GM19324 (cell line): Measurements from ENCODE around the gene RPL38.

Experiments used
- ATAC-seq: cut with Tn5 transposase; IDR thresholded peaks from one replicate; pipeline ENCODE4 v1.9.1; 2021; ENCODE audit warnings: mild to moderate bottlenecking, moderate library complexity; ENCODE audit not compliant: unreplicated experiment, low FRiP score

The RPL38 gene

GRCh38 chr17:74223901-74224300, 20.4 kb downstream of the RPL38 start:
- no peak for ATAC-seq

DNA sequence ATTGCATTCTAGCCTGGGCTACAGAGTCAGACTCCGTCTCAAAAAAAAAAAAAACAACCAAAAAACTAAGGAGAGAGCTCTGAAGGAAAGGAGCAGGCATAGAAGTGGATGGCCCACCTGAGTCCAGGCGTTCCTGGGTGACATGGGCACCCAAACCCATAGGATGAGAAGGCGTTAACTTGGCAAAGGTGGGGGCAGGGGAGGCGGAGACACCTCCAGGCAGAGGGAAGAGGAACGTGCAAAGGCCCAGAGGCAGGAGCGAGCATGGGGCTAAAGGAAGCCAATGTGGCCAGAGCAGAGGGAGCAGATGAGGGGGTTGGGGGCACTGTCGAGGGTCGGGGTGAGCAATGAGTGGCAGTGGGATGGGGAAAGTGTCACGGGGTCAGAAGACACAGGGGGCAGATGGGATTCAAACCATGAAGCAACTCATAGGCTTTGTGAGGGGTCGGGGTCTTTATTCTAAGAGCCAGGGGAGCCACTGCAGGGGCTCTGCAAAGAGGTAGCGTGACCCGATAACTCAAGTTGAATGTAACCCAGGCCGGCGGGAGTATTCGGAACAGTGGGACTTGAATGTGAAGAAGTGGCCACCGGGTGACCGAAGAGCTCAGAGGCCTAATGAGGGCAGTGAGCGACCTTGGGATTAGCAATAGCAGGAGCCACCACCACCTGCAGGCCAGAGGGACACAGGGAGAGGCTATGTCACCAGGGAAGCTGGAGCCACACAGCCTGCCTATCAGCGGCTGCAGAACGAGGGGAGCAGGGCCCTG, 21.7 kb downstream of the RPL38 start:
- ATAC-seq, result no peak

- no peak for ATAC-seq
Observed at GRCh38 chr17:74226252-74226651, 22.8 kb downstream of the RPL38 start.

GRCh38 chr17:74227271-74228080, 24.0 kb downstream of the RPL38 start:
- ATAC-seq, result no peak

DNA sequence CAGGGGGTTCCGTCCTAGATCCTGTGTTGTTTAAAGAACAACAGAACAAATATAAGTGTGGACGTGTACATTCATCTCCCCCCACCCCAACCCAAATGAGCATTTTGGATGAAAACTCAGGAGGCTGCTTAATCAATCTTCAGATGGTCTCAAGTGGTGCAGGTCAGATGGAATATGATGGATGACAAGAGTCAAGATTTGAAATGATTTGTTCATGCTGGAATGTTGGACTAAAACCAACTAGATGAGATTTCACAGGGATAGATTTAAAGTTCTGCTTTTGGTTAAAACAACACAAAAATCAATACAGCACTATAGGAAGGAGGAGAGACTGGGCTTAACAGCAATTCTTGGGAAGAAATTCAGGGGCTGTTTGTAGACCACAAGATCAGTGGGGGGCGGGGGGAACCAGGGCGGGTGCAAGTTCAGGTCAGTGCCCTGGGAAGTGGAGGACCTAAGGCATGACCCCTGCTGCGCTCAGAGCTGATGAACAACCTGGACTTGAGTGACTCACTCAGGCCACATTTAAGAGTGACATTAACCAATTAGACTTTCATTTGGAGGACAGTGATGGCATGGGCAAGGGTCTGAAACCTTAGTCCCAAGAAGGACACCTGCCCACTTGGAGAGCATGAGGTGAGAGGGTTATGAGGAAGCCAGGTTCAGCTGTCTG, 25.0 kb downstream of the RPL38 start:
- ATAC-seq, result no peak

DNA sequence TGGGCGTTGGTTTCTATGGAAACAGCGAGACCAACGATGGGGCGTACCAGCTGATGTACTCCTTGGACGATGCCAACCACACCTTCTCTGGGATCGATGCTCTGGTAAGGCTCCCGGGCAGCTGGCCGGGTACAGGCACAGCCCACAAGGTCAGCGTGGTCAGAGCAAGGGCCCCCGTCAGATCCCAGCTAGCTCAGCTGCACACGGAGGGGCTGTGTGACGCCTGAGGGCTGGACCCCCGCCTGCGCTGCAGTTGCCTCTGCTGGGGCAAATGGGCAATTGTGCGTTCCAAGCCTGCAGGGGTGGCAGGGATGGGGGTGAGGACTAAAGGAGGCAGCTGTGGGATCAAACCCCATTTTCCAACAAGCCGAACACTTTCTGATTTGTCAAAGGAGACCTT, 27.4 kb downstream of the RPL38 start:
- no peak for ATAC-seq

- no peak for ATAC-seq
Observed at GRCh38 chr17:74231928-74232907, 28.7 kb downstream of the RPL38 start.

DNA sequence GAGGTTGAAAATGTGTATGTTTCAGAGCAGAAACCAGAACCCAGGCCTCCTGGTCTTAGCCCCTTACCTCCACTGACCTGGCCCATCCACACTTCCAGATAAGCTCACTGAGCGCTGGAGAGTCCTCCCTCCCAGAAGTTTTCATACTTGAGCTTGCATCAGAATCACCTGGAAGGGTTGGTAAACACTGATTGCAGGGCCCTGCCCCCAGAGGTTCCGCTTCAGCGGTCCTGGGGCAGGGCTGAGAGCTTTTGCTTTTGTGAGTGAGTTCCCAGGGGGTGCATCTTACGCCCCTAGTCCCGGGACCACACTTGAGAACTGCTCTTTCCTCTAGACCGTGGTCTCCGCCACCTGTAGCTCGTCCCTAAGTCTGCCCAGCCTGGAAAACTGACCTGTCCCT, 30.5 kb downstream of the RPL38 start:
- ATAC-seq, result no peak

- ATAC-seq, result no peak
Observed at GRCh38 chr17:74234486-74234885, 31.0 kb downstream of the RPL38 start.

DNA sequence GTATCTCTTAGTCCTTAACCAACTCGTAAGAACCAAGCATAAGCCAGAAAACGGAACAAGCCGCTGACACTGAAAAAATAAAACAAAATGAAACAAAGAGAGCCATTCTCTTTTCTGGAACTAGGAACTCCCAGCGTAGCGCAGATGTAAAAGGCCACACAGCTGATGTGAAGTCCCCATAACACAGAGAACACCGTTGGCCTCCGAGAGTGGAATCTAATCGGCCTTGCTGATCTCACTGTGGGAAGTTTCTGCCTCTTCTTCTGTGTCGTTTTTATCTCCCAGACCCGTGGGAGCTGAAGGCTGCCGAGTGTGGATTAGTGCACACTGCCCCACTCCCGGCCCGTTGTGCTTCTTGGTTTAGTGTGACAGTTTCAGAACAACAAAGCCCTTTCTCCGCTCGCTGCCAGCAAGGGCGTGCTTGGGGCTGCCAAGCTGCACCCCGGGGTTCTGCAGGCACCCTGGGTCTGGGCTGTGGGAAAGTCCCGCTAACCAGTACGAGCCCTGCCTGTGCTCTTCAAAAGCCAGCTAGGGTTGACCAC, 31.6 kb downstream of the RPL38 start:
- ATAC-seq, result no peak

DNA sequence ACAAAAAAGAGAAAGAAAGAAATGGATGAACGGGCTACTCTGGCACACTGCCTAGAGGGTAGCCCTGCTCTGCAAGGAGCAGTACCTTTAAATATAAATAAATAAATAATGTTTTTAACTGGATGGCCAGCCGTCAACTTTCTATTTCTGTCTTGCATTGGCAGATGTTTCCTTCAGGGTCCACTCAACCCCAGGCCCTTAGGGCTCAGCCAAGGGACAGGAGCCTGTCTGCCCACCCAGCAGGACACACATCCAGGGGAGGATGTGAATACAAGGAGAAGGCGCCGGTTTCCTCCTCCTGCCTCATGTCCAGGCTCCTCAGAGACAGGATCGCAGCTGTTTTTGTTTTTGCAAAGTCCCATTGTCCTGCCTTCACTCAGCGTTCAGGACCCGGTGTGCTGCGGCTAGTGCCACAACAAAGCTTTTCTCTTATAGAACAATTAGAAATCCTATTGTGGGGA, 32.5 kb downstream of the RPL38 start:
- no peak for ATAC-seq

GRCh38 chr17:74237321-74237720, 33.8 kb downstream of the RPL38 start:
- no peak for ATAC-seq

- no peak for ATAC-seq
Observed at GRCh38 chr17:74239172-74239571, 35.7 kb downstream of the RPL38 start.

DNA sequence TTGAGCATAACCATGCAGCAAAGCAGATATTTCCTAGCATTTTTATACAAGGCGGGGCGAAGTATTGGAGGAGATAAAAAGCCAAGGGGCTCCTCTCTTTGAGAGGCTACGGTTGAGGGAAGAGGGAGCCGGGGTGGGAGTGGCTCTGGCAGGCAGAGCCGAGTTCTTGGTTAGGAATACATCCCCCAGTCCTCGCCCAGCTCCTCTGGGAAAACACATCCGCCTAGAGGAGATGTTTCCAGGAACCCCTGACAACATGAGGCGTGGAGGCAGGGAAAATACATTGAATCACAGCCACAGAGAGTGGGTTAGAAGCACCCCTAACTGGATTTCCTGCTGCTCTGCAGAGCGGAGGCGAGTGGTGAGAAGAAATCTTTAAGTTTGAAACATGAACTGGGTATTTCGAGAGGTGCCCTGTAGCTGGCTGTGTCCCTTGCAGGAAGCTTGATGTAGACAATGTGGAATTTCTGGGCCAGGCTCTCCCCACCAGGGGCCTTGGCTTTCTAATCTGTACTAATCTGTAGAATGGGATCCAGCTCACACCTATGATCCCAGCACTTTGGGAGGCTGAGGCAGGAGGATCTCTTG, 37.2 kb downstream of the RPL38 start:
- ATAC-seq, result no peak

GRCh38 chr17:74241431-74241830, 38.0 kb downstream of the RPL38 start:
- no peak for ATAC-seq

DNA sequence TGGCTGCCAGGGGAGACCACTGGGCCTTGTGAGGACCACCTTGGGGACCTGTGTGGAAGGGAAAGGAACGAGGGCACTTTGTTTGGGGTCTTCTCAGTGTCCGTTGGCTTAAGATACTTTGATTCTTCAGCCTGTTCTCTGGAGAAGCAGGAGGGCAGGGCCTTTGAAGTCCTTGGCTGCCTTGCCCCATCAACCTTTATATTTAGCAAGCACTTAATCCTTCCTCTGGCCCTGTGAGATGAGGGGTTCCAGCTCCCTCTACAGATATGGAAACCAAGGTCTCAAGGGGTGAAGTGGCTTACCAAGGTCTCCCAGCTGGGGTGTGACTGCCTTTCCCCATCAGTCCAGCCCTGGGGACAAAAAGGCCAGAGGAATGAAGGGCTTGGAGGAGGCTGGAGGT, 38.4 kb downstream of the RPL38 start:
- ATAC-seq, result no peak

DNA sequence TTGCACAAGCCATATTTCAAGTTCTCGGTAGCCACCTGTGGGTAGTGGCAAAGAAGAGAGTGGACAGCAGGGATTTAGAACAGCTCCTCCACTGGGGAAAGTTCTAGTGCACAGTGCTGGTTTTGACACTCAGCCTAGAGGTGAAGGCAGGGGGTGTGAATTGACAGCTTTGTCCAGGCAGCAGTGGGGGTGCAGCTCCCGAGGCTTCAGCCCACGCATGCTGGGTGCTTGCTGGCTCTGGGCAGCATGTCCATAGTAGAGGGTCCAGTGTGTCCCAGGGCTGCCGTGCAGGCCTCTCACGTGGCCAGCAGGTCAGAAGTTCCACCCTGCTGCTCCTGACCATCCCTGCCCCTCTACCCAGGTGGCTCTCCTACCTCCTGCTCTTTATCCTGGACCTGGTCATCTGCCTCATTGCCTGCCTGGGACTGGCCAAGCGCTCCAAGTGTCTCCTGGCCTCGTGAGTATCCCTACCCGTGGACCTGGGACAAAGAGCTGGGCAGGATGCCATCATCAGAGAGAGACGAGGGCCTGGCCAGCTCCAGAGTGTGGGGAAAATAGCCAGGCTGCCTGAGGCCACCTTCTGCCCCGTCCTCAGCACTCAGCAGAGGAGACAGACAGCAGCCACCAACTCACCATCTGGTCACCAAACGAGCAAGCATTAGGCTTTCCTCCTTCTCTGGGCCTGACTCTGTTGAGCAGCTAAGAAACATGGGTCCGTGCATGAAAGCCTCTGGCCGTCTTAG, 39.7 kb downstream of the RPL38 start:
- no peak for ATAC-seq

DNA sequence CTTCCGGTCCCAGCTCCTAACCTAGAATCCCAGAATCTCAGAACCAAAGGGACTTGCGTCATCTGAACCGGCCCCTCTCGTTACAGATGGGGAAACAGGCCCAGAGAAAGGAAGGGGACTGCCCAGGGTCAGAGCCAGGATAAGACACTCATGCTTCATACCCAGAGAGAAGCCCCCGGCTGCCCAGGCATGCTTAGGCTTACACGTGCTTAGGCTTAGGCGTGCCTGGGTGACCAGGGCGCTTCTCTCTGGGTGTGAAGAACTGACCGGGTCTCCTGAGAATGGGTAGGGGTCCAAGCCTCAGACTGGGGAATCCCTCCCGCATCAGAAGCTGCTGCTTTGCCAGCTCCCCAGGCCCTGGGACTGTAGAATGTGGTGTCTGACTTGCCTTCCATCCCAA, 40.6 kb downstream of the RPL38 start:
- ATAC-seq, result no peak

DNA sequence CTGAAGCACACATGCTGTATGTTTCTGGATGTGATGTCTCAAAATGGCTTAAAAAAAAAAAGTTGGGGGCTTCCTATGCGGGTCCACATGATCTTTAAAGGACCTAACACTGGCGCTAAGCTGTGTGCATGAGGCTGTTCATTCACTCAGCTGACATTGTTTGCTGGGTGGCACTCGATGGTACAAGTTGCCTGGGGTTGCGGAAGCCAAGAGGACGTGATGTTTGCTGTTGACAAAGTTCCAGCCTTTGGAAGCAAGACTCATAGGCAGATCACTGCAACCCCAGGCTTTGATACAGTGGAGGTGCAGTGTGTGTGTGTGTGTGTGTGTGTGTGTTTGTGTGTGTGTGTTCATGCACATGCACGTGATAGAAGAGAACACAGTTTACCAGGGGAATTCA, 41.1 kb downstream of the RPL38 start:
- no peak for ATAC-seq
